ENCODE measurements around the gene GPR158. TPM values are rescaled to one million over a fixed set of nuclear protein-coding genes. Genes with fewer than 3 reads are reported as not detected.

Gene GPR158
- total and polyA plus RNA-seq, 4 donors: 0.03 to 0.08 TPM; not detected in 2

DNA sequence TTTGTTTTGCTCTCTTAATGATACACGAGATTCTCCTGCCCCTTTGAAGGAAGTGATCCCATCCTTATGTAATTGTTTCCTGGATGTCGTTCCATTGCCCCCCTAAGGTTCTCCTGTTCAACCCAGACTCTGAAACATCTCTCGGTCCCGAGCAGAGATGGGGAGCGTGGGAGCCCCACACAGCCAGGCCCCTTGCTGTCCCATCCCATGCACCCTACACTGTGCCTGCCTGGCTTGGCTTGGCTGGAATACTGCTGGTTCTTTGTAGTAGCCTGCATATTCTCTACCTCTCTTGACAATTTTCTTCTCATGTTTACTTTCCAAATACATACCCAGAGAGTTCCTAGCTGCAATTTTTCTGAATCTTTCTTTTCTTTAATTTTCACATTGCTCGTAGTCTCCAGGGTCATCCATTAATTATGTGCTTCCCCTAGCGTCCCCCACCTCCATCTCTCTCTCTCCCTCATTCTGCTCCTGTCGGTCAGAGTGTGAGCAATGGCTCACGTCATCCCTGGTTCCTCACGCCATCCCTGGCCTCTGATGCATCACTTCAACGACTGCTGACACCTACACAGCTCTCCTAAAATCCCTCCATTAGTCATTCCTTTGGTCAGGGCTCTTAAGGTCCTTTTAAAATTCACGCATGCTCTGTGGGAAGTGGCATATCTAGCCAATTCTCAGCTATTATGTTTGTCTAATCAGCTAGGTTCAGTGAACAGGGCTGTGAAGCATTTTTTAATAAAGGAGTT, 32.5 kb upstream of the GPR158 start:
- no peak for TF ChIP-seq GABPA (IDR thresholded peaks at IDR 0.05 in 1 of 2, conservative IDR thresholded peaks at IDR 0.05 in 1 of 2)
- no peak for TF ChIP-seq JUND (IDR thresholded peaks at IDR 0.05)
- TF ChIP-seq, protein P1, sequence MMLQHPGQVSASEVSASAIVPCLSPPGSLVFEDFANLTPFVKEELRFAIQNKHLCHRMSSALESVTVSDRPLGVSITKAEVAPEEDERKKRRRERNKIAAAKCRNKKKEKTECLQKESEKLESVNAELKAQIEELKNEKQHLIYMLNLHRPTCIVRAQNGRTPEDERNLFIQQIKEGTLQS (IDR thresholded peaks at IDR 0.05): no peak
- TF ChIP-seq FOXA1 (IDR thresholded peaks at IDR 0.05): no peak
- no peak for TF ChIP-seq RXRA (IDR thresholded peaks at IDR 0.05)
- no peak for TF ChIP-seq NR2F2 (IDR thresholded peaks at IDR 0.05)
- TF ChIP-seq, protein P2, sequence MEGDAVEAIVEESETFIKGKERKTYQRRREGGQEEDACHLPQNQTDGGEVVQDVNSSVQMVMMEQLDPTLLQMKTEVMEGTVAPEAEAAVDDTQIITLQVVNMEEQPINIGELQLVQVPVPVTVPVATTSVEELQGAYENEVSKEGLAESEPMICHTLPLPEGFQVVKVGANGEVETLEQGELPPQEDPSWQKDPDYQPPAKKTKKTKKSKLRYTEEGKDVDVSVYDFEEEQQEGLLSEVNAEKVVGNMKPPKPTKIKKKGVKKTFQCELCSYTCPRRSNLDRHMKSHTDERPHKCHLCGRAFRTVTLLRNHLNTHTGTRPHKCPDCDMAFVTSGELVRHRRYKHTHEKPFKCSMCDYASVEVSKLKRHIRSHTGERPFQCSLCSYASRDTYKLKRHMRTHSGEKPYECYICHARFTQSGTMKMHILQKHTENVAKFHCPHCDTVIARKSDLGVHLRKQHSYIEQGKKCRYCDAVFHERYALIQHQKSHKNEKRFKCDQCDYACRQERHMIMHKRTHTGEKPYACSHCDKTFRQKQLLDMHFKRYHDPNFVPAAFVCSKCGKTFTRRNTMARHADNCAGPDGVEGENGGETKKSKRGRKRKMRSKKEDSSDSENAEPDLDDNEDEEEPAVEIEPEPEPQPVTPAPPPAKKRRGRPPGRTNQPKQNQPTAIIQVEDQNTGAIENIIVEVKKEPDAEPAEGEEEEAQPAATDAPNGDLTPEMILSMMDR (IDR thresholded peaks at IDR 0.05; ENCODE audit: low read depth, low read length, missing input control): no peak
- TF ChIP-seq, protein P3, sequence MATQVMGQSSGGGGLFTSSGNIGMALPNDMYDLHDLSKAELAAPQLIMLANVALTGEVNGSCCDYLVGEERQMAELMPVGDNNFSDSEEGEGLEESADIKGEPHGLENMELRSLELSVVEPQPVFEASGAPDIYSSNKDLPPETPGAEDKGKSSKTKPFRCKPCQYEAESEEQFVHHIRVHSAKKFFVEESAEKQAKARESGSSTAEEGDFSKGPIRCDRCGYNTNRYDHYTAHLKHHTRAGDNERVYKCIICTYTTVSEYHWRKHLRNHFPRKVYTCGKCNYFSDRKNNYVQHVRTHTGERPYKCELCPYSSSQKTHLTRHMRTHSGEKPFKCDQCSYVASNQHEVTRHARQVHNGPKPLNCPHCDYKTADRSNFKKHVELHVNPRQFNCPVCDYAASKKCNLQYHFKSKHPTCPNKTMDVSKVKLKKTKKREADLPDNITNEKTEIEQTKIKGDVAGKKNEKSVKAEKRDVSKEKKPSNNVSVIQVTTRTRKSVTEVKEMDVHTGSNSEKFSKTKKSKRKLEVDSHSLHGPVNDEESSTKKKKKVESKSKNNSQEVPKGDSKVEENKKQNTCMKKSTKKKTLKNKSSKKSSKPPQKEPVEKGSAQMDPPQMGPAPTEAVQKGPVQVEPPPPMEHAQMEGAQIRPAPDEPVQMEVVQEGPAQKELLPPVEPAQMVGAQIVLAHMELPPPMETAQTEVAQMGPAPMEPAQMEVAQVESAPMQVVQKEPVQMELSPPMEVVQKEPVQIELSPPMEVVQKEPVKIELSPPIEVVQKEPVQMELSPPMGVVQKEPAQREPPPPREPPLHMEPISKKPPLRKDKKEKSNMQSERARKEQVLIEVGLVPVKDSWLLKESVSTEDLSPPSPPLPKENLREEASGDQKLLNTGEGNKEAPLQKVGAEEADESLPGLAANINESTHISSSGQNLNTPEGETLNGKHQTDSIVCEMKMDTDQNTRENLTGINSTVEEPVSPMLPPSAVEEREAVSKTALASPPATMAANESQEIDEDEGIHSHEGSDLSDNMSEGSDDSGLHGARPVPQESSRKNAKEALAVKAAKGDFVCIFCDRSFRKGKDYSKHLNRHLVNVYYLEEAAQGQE (IDR thresholded peaks at IDR 0.05): no peak
- Histone ChIP-seq H3K27ac (ENCODE audit: low read depth in 1 of 2, low read length in 2 of 2) (no peak overlapping the region), H3K4me1 (ENCODE audit: control insufficient read depth in 4 of 4, insufficient read depth in 4 of 4, low read length in 3 of 4) (no peaks in the 10 kb centered on the region), H3K4me3 (ENCODE audit: low read depth in 1 of 3, low read length in 3 of 3) (no peak overlapping the region), H3K9me3 (ENCODE audit: control insufficient read depth in 4 of 4, low read length in 3 of 4) (no peaks in the 10 kb centered on the region), H3K9ac (ENCODE audit: low read depth in 1 of 2, low read length in 2 of 2) (no peak overlapping the region), H3K36me3 (ENCODE audit: control insufficient read depth in 4 of 4, insufficient read depth in 3 of 4, low read depth in 1 of 4, low read length in 3 of 4) (no peaks in the 10 kb centered on the region), H3K27me3 (ENCODE audit: control insufficient read depth in 4 of 4, insufficient read depth in 4 of 4, low read length in 3 of 4) (no peaks in the 10 kb centered on the region)
- DNase-seq (ENCODE audit: low spot score): no peak
- WGBS: 61% methylated on average over 12 of the region's 12 CpGs

DNA sequence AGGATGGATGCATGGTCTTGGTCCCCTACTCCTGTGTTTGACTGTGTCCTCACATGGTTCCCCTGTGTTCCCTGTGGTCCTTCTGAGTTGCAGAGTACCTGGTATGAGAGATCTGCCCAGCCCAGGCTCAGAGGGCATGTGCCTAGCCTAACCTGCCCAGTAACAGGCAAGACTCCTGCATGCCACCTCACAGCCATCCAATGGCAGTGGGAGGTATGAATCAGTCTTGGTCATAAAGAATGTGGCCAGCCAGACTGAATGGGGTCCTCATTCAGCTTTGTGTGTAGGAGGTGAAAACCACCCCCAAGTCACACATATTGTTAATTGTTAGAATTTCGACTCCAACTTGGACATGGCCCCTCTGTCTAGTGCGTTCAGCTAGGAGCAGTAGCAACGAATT, 17.2 kb upstream of the GPR158 start:
- no peak for TF ChIP-seq TAF1 (conservative IDR thresholded peaks at IDR 0.05)
- TF ChIP-seq NR2F2 (IDR thresholded peaks at IDR 0.05): no peak
- no peak for TF ChIP-seq GABPA (IDR thresholded peaks at IDR 0.05 in 1 of 2, conservative IDR thresholded peaks at IDR 0.05 in 1 of 2)
- TF ChIP-seq, protein P3 (IDR thresholded peaks at IDR 0.05): no peak
- TF ChIP-seq YY1 (IDR thresholded peaks at IDR 0.05): no peak
- TF ChIP-seq, protein P4, sequence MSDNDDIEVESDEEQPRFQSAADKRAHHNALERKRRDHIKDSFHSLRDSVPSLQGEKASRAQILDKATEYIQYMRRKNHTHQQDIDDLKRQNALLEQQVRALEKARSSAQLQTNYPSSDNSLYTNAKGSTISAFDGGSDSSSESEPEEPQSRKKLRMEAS (IDR thresholded peaks at IDR 0.05): no peak
- TF ChIP-seq FOXA2 (IDR thresholded peaks at IDR 0.05): no peak
- no peak for TF ChIP-seq HNF4A (conservative IDR thresholded peaks at IDR 0.05)
- TF ChIP-seq, protein P1 (IDR thresholded peaks at IDR 0.05): no peak
- no peak for TF ChIP-seq JUND (IDR thresholded peaks at IDR 0.05)
- TF ChIP-seq, protein P2 (IDR thresholded peaks at IDR 0.05; ENCODE audit: low read depth, low read length, missing input control): no peak
- no peak for TF ChIP-seq FOXA1 (IDR thresholded peaks at IDR 0.05)
- no peak overlapping the region for H3K27ac ChIP-seq (ENCODE audit: low read depth in 1 of 2, low read length in 2 of 2)
- H3K9me3 ChIP-seq (ENCODE audit: control insufficient read depth in 4 of 4, low read length in 3 of 4): peaks cover 0 to 2% (median 0%) of the 10 kb centered on the region in 4 donors
- no peaks in the 10 kb centered on the region for H3K36me3 ChIP-seq (ENCODE audit: control insufficient read depth in 4 of 4, insufficient read depth in 3 of 4, low read depth in 1 of 4, low read length in 3 of 4)
- WGBS: 60% methylated on average over 3 of the region's 3 CpGs
- no peaks in the 10 kb centered on the region for H3K27me3 ChIP-seq (ENCODE audit: control insufficient read depth in 4 of 4, insufficient read depth in 4 of 4, low read length in 3 of 4)
- DNase-seq (ENCODE audit: low spot score): no peak
- H3K4me3 ChIP-seq (ENCODE audit: low read depth in 1 of 3, low read length in 3 of 3): no peak overlapping the region
- H3K9ac ChIP-seq (ENCODE audit: low read depth in 1 of 2, low read length in 2 of 2): no peak overlapping the region
- H3K4me1 ChIP-seq (ENCODE audit: control insufficient read depth in 4 of 4, insufficient read depth in 4 of 4, low read length in 3 of 4): no peaks in the 10 kb centered on the region
